ENCODE data around the gene OBSCN.

Gene OBSCN

DNA sequence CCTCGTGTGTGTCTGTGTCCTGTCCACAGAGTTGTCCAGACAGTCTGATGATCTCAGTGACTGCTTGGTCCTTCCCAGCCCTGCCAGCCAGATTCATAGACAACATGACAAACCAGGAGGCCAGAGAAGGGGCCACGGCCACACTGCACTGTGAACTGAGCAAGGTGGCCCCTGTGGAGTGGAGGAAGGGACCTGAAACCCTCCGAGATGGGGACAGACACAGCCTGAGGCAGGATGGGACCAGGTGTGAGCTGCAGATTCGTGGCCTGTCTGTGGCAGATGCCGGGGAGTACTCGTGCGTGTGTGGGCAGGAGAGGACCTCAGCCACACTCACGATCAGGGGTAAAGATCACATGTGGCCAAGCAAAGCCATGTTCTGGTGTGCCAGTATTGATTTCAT is 96.4 kb downstream of the OBSCN start:
- POLR2A ChIA-PET (ENCODE audit: low non-redundant PET), result no interaction called here
- TF ChIP-seq CTCF (conservative IDR thresholded peaks at IDR 0.05; ENCODE audit: low read depth), result no peak
- no peak overlapping the region for H3K27ac ChIP-seq
- CTCF ChIA-PET, result no interaction called here
- DNase-seq (ENCODE audit: low spot score), result no peak

- TF ChIP-seq CTCF (conservative IDR thresholded peaks at IDR 0.05; ENCODE audit: low read depth), result no peak
- ChIA-PET POLR2A (ENCODE audit: low non-redundant PET) (no interaction called here), CTCF (no interaction called here)
- H3K27ac ChIP-seq, result no peak overlapping the region
- DNase-seq (ENCODE audit: low spot score), result no peak
These were observed 97.0 kb downstream of the OBSCN start for GRCh38 chr1:228304766-228305395.

- ChIA-PET CTCF (no interaction called here), POLR2A (ENCODE audit: low non-redundant PET) (no interaction called here)
- DNase-seq (ENCODE audit: low spot score), result no peak
- no peak for TF ChIP-seq CTCF (conservative IDR thresholded peaks at IDR 0.05; ENCODE audit: low read depth)
- no peak overlapping the region for H3K27ac ChIP-seq
These were observed 97.9 kb downstream of the OBSCN start for GRCh38 chr1:228305721-228306152.

- POLR2A ChIA-PET (ENCODE audit: low non-redundant PET), result no interaction called here
- no peak for TF ChIP-seq CTCF (conservative IDR thresholded peaks at IDR 0.05; ENCODE audit: low read depth)
- no peak overlapping the region for H3K27ac ChIP-seq
- DNase-seq (ENCODE audit: low spot score), result no peak
- CTCF ChIA-PET, result interaction anchor here (1.1 kb wide), 1 partner anchor 35 kb away, joined by 4 read pairs; no protein-coding TSS in a partner anchor
These were observed 98.7 kb downstream of the OBSCN start for GRCh38 chr1:228306275-228307217.

DNA sequence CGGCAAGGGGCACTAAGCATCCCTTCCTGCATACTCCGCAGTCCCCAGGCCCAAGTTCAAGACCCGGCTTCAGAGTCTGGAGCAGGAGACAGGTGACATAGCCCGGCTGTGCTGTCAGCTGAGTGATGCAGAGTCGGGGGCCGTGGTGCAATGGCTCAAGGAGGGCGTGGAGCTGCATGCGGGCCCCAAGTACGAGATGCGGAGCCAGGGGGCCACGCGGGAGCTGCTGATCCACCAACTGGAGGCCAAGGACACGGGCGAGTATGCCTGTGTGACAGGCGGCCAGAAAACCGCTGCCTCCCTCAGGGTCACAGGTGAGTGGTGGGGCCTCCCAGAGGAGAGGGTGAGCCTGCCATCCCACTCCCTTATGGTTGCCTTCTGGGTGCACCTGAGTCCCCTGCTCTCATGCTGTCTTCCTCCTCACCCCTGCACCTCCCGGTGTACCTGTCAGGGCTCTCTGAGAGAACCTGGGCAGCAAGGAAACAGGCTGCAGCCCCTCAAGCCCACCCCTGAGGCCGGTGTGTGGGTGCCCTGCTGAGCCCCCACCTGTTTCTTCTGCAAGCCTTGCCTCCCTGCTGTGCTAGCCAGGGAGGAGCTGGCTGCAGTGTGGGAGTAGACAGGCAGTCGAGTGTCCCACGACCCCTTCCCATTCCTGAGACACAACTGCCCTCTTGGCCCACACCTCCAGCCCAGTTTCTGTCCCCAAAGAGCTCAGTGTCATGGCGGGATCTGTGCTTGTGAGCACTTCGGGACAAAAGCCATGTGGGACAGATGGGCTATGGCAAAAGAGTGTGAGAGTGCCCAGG is 99.6 kb downstream of the OBSCN start:
- no peak overlapping the region for H3K27ac ChIP-seq
- no peak for DNase-seq (ENCODE audit: low spot score)
- TF ChIP-seq CTCF (conservative IDR thresholded peaks at IDR 0.05; ENCODE audit: low read depth), result no peak
- ChIA-PET POLR2A (ENCODE audit: low non-redundant PET) (no interaction called here), CTCF (interaction anchor here (1.1 kb wide), 1 partner anchor 34 kb away, joined by 4 read pairs; no protein-coding TSS in a partner anchor)

DNA sequence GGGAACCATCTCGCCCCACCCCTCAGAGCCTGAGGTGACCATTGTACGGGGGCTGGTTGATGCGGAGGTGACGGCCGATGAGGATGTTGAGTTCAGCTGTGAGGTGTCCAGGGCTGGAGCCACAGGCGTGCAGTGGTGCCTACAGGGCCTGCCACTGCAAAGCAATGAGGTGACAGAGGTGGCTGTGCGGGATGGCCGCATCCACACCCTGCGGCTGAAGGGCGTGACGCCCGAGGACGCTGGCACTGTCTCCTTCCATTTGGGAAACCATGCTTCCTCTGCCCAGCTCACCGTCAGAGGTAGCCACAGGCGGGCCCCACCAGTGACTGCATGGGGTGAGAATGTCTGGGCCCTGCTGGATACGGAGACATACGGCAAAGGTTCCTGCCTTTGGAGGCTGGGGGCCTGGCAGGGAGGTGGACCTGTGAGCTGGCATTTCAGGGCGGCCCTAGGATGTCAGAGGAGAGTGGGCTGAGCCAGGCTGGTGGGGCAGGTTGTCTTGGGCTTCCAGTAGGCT is 100.3 kb downstream of the OBSCN start:
- ChIA-PET CTCF (interaction anchor here (1.1 kb wide), 1 partner anchor 34 kb away, joined by 4 read pairs; no protein-coding TSS in a partner anchor), POLR2A (ENCODE audit: low non-redundant PET) (no interaction called here)
- DNase-seq (ENCODE audit: low spot score), result no peak
- TF ChIP-seq CTCF (conservative IDR thresholded peaks at IDR 0.05; ENCODE audit: low read depth), result no peak
- no peak overlapping the region for H3K27ac ChIP-seq
